Measurements from ENCODE around the gene LRRC7.

GRCh38 chr1:69871412-69871811, 303.7 kb downstream of the LRRC7 start:
- TF ChIP-seq USF1 (IDR thresholded peaks at IDR 0.05) (no peak), RAD21 (IDR thresholded peaks at IDR 0.05; ENCODE audit: low read depth) (no peak), CEBPB (IDR thresholded peaks at IDR 0.05) (no peak), EP300 (IDR thresholded peaks at IDR 0.05; ENCODE audit: borderline replicate concordance) (no peak), TAF1 (IDR thresholded peaks at IDR 0.05; ENCODE audit: low read depth) (no peak), NFIC (IDR thresholded peaks at IDR 0.05) (no peak), CREB1 (IDR thresholded peaks at IDR 0.05; ENCODE audit: low read depth) (no peak)
- TF ChIP-seq, protein P1, sequence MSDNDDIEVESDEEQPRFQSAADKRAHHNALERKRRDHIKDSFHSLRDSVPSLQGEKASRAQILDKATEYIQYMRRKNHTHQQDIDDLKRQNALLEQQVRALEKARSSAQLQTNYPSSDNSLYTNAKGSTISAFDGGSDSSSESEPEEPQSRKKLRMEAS (IDR thresholded peaks at IDR 0.05): no peak
